ENCODE measurements around the gene CLEC4G.

CLEC4G gene

DNA sequence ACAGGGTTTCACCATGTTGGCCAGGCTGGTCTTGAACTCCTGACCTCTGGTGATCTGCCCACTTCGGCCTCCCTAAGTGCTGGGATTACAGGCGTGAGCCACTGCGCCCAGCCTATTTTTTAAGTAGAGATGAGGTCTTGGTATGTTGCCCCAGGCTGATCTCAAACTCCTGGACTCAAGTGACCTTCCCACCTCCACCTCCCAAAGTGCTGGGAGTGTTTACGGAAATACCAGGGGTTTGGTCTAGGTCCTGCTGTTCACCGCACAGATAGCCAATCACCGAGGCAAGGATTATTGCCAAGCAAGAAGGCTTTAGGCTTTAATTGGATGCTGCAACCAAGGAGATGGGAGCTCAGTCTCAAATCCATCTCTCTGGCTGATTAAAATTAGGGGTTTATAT, 11.6 kb downstream of the CLEC4G start:
- no peak for DNase-seq

DNA sequence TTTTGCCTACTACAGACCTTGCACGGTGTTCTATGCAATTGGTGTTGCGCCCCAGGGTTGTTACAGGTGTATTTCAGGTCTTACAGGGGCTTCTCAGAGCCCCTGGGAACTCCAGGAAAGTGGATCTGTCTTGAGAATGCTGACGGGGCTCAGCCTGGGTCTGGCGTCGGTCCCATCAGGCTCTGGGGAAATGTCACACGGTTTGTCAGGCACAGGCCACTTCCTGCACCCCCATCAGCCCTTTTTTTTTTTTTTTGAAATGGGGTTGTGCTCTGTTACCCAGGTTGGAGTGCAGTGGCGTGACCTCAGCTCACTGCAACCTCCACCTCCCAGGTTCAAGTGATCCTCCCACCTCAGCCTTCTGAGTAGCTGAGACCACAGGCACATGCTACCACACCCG, 13.2 kb downstream of the CLEC4G start:
- peak in 1 of 2 donors; percentile 49 for DNase-seq

DNA sequence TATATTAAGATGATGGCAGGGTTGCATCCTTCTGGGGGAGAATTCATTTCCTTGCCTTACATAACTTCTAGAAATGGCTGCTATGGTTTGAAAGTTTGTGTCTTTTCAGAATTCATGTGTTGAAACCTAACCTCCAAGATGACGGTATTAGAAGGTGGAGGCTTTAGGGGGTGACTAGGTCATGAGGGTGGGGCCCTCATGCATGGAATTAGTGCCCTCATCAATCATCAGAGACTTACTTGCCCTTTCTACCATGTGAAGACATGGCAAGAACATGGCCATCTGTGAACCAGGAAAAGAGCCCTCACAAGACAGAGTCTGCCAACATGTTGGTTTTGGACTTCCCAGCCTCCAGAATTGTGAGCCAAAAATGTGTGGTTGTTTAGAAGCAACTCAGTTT, 15.1 kb downstream of the CLEC4G start:
- no peak for DNase-seq

DNA sequence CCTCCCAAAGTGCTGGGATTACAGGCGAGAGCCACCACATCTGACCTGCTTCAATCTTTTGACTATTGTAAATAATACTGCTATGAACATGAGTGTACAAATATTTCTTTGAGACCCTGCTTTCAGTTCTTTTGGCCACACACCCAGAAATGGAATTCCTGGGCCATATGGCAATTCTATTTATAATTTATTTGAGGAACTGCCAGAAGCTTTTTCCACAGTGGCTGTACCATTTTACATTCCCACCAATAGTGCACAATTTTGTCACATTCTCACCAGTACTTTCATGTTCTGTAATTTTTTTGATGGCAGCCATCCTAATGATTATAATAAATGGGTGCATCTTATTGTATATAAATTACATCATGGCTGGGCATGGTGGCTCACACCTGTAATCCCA, 16.2 kb downstream of the CLEC4G start:
- no peak for DNase-seq

DNA sequence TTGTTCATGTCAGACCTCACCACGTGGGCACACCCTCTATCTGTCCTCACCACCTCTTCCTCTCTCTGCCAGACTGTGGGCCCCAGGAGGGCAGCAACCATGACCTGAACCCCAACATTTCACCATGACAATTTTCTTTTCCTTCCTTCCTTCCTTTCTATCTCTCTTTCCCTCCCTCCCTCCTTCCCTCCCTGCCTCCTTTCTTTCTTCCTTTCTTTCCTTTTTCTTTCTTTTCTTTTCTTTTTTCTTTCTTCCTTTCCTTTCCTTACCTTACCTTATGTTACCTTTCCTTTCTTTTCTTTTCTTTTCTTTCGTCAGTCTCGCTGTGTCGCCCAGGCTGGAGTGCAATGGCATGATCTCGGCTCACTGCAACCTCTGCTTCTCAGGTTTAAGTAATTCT, 21.3 kb downstream of the CLEC4G start:
- no peak for DNase-seq

DNA sequence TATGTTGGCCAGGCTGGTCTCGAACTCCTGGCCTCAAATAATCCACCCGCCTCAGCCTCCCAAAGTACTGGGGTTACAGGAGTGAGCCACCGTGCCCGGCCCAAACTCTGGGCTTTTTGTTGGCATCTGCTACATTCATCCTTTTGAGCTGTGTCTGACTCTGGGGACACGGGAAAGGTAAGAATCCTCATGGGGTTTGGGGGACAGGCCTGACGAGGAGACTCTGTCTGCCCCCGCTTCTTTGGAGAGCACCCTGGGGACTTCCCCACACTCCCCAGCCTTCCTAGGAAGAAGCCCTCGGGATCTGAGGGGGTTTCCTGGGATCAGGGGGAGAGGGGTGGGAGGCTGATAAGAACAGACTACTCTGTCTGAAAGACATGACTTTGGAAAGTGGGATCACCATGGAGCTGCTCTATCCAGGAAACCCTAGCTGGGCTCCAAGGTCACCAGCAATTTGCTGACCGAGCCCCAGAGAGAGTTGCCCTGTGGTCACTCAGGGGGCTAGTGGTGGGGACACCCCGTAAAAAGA, 21.9 kb downstream of the CLEC4G start:
- no peak for DNase-seq

DNA sequence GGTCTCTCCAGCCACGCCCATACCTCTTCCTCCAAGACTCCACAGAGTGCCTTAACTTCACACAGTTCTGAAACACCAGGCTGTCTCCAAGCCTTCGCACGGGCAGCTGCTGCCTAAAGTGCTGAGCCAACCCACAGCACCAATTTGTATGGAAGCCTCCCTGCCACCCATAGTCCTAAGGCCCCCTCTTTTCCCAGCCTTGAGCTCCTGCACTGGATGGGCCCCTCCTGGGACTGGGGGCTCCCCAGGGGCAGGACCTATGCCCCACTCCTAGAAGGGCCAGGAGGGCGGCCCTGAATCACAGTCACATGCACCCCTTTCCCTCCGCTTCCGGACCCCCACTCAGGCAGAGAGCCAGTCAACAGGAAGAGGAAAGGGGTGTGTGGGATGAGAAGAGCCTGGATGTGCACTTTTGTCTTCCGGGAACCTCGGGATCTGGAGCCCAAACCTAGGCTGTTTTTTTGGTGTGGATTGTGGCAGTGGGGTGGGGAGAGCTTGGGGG, 24.9 kb downstream of the CLEC4G start:
- no peak for DNase-seq

DNA sequence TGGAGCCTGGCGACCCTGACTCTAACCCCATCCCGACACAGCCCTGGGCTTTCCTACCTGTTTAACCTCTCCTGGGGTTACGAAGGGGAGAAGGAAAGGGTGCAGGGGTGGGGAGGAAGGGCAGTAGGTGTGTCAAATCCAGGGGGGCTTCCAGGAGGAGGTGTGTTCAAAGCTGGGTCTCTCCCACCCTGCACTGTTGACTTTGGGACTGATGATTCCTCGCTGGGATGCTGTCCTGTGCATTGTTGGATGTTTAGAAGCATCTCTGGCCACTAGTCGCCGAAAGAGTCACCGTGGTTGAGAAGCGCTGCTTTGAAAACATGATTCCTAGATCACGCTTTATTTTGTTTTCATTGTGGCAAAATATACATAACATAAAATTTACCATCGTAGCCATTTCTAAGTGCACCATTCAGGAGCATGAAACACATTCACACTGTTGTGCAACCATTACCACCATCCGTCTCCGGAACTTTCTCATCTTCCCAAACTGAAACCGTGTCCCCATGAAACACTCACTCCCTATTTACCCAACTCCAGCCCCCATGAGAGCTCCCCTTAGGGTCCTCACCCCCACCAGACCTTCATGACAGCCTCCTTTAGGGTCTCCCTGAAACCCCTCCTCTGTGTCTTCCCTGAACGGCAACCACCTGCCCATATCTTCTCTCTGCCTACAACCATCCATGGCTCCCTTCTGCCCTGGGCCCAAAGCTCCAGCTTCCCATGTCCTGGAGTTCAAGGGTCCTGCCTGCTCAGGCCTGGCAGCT, 25.5 kb downstream of the CLEC4G start:
- no peak for DNase-seq

DNA sequence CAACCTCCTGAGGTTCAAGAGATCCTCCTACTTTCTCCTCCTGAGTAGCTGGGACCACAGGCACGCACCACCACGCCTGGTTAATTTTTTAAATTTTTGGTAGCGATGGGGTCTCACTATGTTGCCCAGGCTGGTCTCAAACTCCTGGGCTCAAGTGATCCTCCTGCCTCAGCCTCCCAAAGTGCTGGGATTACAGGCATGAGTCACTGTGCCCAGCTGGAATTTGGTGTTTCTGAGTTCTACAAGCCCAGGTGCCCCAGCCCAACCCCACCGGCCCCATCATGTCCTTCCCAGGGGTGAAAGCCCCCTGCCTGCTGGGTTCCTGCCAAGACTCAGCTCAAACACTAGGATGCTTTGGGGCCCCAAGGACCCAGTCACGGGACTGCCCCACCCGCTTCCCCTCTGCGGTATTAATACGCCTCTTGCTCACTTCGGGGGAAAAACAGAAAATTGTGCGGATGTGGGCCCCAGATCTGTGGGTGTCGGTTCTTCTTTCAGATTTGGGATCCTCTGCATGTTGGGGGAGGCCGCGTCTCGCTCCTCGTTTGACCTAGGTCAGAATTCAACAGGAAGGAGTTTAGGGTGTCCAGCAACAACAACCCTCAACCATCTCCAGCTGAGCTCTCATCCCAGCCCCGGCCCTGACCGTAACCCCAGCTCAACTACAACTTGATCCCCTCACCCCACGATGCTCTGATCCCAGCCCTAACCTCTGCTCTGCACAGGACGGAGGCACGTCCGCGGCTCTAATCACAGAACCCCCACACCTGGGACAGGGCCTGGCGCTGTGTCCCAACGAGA, 26.3 kb downstream of the CLEC4G start:
- DNase-seq = peak; percentile 85 to 91

DNA sequence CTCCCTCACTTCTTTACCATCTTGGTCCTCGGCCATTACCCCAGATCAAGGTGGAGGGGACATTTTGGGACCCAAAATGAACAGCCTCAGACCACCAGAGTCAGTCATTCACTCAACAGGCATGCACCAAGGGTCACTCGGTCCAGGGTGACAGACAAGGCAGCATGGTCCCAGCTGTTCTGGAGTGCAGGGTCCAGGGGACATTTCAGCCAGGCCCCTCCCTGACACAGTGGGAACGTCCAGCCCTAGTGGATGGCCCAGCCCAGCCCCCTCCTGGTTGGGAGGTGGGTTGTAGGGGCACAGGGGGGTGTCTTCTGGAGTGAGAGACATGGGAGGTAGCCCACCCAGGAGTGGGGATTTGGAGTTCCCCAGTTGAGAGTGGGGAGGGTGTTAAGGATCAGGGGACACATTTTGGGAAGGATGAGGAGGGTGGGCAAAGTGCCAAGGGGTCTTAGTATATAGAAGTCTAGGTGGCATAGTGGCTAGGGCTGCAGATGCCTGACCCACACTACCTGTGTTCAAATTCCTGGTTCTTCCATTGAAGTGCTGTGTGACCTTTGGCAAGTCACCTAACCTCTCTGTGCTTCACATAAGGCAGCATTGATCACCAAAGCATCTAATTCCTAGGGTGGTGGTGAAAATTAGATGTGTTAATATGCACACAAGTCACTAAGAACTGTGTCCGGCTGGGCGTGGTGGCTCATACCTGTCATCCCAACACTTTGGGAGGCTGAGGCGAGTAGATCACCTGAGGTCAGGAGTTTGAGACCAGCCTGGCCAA, 27.4 kb downstream of the CLEC4G start:
- DNase-seq = no peak

DNA sequence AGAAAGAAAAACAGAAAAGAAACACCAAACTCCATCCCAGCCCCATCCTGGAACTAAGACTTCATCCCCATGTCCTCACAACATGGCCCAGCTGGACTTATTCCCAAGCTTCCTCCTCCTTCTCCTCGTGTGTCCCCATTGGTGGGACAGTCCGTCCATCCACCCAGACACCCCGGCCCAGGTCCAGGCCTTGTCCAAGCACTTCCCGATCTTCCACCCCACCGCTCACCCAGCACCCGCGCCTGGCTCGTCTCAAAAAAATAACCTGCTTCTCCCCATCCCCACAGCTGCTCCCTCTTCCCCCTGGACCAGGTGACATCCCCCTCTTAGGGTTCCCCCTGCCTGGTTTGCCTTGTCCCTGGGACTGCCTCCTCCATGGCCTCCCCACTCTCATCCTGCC, 28.6 kb downstream of the CLEC4G start:
- no peak for DNase-seq

DNA sequence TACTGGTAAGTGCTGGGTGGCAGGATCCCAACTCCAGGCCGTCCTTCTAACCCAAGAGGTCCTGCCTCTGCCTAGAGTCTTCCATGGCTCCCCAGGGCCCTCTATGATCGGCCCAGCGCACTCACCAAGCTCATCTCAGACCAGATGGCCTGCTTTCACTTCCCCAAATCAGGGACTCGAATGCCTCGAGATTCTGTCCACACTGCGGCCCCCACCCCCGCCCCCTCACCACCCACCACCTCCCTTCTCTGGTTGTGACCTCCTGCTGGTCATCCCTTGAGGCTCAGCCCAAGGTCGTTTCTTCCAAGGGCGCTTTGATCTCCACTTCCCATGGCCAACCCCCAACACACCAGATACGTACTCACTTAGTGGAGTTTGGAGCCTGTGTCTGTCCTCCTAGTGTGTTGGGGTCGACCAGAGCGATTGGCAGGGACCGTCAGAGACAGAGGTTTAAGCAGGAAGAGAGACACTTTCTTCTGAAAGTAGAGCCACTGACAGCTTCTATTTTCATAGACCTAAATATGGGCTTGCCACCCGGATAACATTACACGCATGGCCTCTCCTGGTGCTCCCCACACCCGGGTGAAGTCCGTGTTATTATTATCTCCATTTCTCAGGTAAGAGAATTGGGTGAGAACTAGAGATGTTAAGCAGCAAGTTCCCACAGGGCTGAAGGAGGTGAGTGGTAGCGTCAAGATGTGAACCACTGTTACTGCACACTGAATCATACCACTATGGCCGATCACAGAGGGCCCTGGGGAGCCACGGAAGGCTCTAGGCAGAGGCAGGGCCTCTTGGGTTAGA, 30.1 kb downstream of the CLEC4G start, which contains the start of gene FCER2:
Gene FCER2 (minus strand): TSS at position 478 of the 804 bp plus-strand sequence. CDS start 2,371 bp downstream, outside the sequence.
- DNase-seq = peak in 1 of 2 donors; percentile 77

DNA sequence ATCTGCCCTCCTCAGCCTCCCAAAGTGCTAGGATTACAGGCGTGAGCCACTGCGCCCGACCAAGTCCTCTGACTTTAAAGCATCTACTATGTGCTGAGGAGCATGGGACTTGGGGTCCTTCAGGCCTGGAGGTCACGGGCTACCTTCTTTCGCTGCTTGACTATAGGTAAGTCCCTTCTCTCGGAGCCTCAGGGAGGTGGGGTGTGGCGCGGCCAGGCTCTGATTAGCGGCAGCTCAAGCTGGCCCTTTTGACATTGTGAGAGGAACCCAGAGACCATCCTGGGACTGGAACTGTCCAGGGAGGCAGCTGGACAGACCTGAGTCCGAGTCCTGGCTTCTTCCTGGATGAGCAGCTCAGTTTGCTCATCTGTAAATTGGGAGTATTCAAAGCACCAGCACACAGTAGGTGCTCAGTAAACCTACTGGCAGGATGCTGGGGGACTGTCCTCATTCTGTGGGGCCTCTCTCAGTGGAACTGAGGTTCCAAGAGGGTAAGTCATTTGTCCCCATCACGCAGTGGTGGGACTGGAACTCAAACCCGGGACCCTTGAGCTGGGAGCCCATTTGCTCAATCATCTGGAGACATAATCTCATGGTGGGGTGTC, 30.8 kb downstream of the CLEC4G start:
- DNase-seq = no peak

DNA sequence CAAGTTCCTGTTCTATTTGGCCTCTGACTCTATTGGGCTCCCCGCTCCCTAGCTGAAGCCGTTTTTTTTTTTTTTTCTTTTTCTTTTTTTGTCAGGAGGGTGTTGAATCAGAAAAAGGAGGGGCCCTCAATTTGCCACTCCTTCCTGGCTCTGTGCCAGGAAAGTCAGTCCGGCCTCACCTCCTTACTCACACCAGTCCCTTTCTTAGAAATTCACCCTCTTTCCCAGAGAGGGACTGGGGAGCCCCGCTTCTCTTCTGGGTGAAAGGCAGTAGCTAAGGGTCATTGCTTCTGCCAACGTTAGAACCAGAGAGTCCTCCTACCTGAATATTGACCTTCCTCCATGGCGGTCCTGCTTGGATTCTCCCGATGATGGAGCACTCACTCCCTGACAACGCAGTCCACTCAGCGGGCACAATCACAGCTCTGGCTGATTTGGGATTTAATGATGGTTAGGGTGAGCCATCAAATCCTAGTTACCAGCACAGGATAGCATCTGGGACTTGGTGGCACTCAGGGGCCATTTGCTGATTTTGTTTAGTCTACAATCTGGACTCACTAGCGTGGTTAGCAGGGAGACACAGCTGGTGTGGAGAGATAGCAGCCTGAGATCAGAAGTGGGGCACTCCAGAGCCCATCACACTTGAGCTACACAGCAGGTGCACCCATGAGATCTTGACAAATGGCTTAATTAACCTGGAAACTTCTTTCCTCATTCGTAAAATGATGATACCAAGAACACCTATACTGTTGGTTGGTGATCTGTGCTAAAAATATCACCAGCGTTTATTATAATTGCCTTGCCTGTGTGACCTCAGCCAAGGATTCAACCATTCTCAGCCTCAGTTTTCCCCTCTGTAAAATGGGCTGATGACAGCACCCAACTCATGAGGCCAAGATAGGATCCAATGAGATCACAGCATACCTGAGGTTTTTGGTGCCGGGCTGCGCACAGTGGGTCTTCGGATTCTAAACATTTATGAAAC, 32.2 kb downstream of the CLEC4G start:
- DNase-seq = peak in 1 of 2 donors; percentile 49

DNA sequence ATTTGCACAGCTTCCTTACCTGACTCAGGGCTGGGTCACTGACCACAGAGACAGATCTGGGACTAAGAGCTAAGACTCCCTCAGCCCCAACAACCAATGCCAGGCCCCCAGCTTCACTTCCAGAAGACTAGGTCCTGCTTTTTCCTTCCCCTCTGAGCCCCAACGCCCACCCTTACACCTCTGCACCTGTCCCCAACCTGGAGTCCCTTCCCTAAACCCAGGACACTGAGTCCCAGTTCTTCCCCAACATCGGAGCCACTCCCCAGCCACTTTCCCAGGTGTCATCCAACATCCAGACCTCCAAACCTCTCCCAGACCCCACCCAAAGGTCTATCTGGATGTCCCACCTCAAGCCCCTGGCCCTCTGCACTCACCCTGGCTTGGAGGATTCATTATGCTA, 32.9 kb downstream of the CLEC4G start:
- DNase-seq = no peak

DNA sequence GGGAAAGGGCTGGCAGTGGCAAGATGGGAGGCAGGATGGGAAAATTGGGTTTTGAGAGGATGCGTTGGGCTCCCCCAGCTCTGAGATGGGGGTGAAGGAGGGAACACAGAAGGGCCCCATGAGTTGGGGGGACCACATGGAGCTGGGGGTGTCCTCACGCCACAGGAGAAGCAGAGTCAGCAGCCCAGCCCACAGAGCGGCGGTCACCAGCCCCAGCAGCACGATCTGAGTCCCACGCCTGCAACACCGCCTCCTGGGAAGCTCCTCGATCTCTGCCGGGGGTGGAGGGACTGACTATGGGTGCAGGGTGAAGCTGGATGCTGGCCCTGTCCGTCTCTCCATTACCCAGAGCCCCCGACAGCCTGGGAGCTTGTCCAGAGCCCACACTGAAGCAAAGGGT, 33.3 kb downstream of the CLEC4G start:
- DNase-seq = no peak

DNA sequence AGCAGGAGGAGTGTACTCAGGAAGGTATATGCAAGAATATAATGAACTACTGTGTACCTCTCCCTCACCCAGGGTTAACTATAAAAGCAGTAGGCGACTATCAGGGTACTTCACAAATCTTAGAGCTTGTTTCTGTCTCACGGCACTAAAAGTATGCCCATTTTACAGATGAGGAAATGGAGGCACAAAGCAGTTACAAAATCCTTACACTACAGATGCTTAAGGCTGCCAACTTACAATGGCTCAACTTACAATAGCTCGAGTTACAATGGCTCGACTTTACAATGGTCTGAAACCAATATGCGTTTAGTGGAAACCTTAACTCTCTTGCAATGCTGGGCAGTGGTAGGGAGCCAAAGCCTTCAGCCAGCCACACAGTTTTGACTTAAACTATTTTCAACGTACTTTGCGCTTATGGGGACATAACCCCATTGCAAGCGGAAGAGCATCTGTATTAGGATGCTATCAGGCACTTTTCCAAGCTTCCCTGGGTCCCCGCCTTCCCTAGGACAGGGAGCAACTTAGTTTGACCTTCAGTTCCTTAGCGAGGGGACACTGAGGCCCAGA, 34.1 kb downstream of the CLEC4G start:
- DNase-seq = no peak

DNA sequence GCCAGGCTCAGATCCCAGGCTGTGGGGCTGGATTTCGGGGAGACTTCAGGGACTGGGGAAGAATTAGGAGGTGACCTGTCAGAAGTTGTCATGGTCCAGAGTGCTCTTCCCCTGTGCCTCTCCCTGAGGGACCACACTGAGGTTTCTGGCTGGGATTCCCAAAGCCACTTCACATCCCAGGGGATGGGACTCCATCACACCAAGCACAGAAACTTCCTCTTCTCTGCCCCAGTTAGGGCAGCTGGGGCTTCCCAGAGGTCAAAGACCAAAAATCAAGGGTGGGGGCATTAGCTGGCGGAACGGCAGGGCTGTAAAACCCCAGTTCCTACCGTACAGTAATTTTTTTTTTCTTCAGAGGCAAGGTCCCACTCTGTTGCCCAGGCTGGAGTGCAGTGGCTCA, 37.4 kb downstream of the CLEC4G start:
- DNase-seq = no peak

DNA sequence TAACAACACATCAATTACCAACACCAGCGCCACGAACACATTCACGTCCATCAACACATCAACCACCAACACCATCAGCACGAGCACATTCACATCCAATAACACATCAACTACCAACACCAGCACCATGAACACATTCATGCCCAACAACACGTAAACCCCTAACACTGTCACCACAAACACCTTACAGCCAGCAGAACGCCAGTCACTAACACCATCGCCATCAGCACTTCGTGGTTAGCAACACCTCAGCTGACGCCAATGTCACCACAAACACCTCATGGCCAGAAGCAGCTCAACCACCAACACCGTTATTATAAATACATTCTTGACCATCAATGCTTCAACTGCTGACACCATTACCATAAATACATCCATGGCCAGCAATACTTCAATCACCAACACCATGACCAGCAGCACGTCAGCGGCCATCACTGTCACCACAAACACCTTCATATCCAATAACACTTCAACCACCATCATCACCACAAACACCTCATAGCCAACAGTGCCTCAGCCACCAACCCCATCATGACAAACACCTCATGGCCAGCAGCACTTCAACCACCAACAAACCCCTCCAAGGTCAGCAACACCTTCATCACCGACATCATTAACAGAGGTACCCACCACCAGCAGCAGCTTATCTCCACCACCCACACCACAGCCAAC, 39.4 kb downstream of the CLEC4G start:
- peak; percentile 48 to 61 for DNase-seq

Measured in CD4-positive, alpha-beta T cell treated with Interleukin-4 for 1 hour (primary cell).